K562 (cell line): ENCODE results near the gene FIZ1. TPM values are rescaled to one million over a fixed set of nuclear protein-coding genes. Genes with fewer than 3 reads are reported as not detected.

Source experiments
- HOMEZ ChIP-seq: fragments of 250-450 bp; sonication (Bioruptor Pico); IDR thresholded peaks from 2 replicates; pipeline ENCODE4 v1.4.0; 2020; ENCODE audit warnings: mild to moderate bottlenecking, moderate library complexity
- HOXB6 ChIP-seq: fragments of 250-450 bp; sonication (Bioruptor Pico); IDR thresholded peaks from 2 replicates; pipeline ENCODE4 v1.5.1; 2022; ENCODE audit warnings: mild to moderate bottlenecking, borderline replicate concordance
- KDM4B ChIP-seq, 2 experiments: fragments of 450-650 bp in 1 of 2; sonication (generic) in 1 of 2; IDR thresholded peaks; 2 replicates each; pipeline ENCODE4 v1.6.1; 2016 to 2017; ENCODE audit warnings: borderline replicate concordance in 2 of 2, antibody characterized with exemption in 1 of 2, low read depth in 1 of 2, mild to moderate bottlenecking in 1 of 2
- PHF8 ChIP-seq: fragments of 200-600 bp; sonication (generic); IDR thresholded peaks from 2 replicates; pipeline ENCODE4 v1.6.1; 2012; ENCODE audit warnings: mixed run types, mild to moderate bottlenecking, inconsistent platforms, low read length, moderate library complexity, borderline replicate concordance
- POLR2AphosphoS5 ChIP-seq: IDR thresholded peaks from 2 replicates; pipeline ENCODE4 v1.6.1; 2011; ENCODE audit warnings: mild to moderate bottlenecking, low read depth, low read length, moderate library complexity; ENCODE audit not compliant: control insufficient read depth, insufficient read depth
- POLR2B ChIP-seq: fragments of 450-650 bp; IDR thresholded peaks from 2 replicates; pipeline ENCODE4 v1.6.1; 2018; ENCODE audit warnings: low read depth; ENCODE audit not compliant: partially characterized antibody
- POLR2H ChIP-seq: IDR thresholded peaks from 2 replicates; pipeline ENCODE4 v1.6.1; 2016; ENCODE audit warnings: missing genetic modification characterization, low read depth, mild to moderate bottlenecking, control low read depth, missing compliant biosample characterization, moderate library complexity
- POLR3A ChIP-seq: IDR thresholded peaks from 2 replicates; pipeline ENCODE4 v1.6.1; 2011; ENCODE audit warnings: borderline replicate concordance, mild to moderate bottlenecking, moderate library complexity; ENCODE audit not compliant: insufficient read length, insufficient read depth; ENCODE audit errors: extremely low read depth
- RBM14 ChIP-seq: fragments of 200-400 bp; formaldehyde crosslinking; IDR thresholded peaks from 2 replicates; pipeline ENCODE4 v1.6.1; 2018; ENCODE audit warnings: low read depth, mild to moderate bottlenecking, low read length, moderate library complexity, borderline replicate concordance; ENCODE audit not compliant: insufficient read depth
- SMARCA4 ChIP-seq: fragments of 450-650 bp; IDR thresholded peaks from 2 replicates; pipeline ENCODE4 v1.6.1; 2016
- ZFX ChIP-seq: sonication (generic); formaldehyde crosslinking; IDR thresholded peaks from 2 replicates; pipeline ENCODE4 v1.8.0; 2022; ENCODE audit warnings: mild to moderate bottlenecking, missing genetic modification reagents, moderate library complexity
- ZKSCAN3 ChIP-seq: fragments of 250-450 bp; sonication (Bioruptor Pico); IDR thresholded peaks from 2 replicates; pipeline ENCODE4 v1.4.0; 2020
- ZKSCAN8 ChIP-seq: fragments of 200-800 bp; sonication (Bioruptor generic); IDR thresholded peaks from 2 replicates; pipeline ENCODE4 v1.6.1; 2016; ENCODE audit warnings: missing genetic modification characterization, missing compliant biosample characterization
- ZNF174 ChIP-seq: fragments of 250-450 bp; sonication (Bioruptor Pico); IDR thresholded peaks from 2 replicates; pipeline ENCODE4 v1.4.0; 2020; ENCODE audit warnings: mild to moderate bottlenecking
- ZNF197 ChIP-seq: fragments of 200-800 bp; sonication (Bioruptor generic); IDR thresholded peaks from 2 replicates; pipeline ENCODE4 v1.6.1; 2016; ENCODE audit warnings: low read depth, missing genetic modification characterization, missing compliant biosample characterization
- ZNF217 ChIP-seq: sonication (generic); formaldehyde crosslinking; IDR thresholded peaks from 2 replicates; pipeline ENCODE4 v1.8.0; 2022; ENCODE audit warnings: mild to moderate bottlenecking, missing genetic modification reagents
- ZNF444 ChIP-seq: fragments of 250-450 bp; sonication (Bioruptor Pico); IDR thresholded peaks from 2 replicates; pipeline ENCODE4 v1.4.0; 2020; ENCODE audit warnings: mild to moderate bottlenecking, moderate library complexity
- polyA plus RNA-seq, 8 experiments: library from polyadenylated mRNA; depleted of rRNA in 4 of 8; stranded (reverse) in 5 of 8; unstranded in 3 of 8; fragments of >200 nt; fragmentation: Nextera tagmentation in 2 of 8; fragmentation: Illumina TruSeq in 1 of 8; extraction: Ambion mirVana in 2 of 8; extraction: Trizol in 1 of 8; gene quantifications; 2 replicates each; pipeline versions ENCODE4 v1.2.1 to v1.2.3, GENCODE V29; 2011 to 2014; ENCODE audit warnings: inconsistent platforms in 1 of 8, missing spikeins in 1 of 8
- total RNA-seq, 7 experiments: library from RNA; depleted of rRNA in 6 of 7; stranded (reverse); fragments of >200 nt in 6 of 7; fragmentation: Illumina TruSeq in 2 of 7; extraction: Trizol in 2 of 7; gene quantifications; 2 replicates each; pipeline versions ENCODE4 v1.2.1 to v1.2.3, GENCODE V29; 2011 to 2021; ENCODE audit warnings: low replicate concordance in 1 of 7
- TF ChIP-seq, protein P1 (sequence below): sonication (generic); formaldehyde crosslinking; IDR thresholded peaks from 2 replicates; pipeline ENCODE4 v1.8.0; 2022; ENCODE audit warnings: mild to moderate bottlenecking, missing genetic modification reagents
- TF ChIP-seq, protein P2 (sequence below): sonication (generic); formaldehyde crosslinking; IDR thresholded peaks from 2 replicates; pipeline ENCODE4 v1.8.1; 2023; ENCODE audit warnings: mild to moderate bottlenecking, missing genetic modification reagents

The FIZ1 gene
- total and polyA plus RNA-seq, 9 of the 15 experiments (the other 6 are each of a cell fraction or from before 2014, with no cell fraction given), result 0.79 to 17.5 (median 5.5) TPM

GRCh38 chr19:55598719-55599467, 424 bp downstream of the FIZ1 start (continued):
- TF ChIP-seq POLR3A (no peak), POLR2AphosphoS5 (peak; percentile 66), HOMEZ (CRISPR knock-in tag) (no peak), POLR2B (peak; percentile 54), ZNF174 (CRISPR knock-in tag) (no peak), ZNF217 (no peak), POLR2H (tag) (peak; percentile 80), ZKSCAN3 (CRISPR knock-in tag) (no peak), RBM14 (no peak), ZFX (CRISPR knock-in tag) (peak; percentile 94), ZKSCAN8 (CRISPR knock-in tag) (no peak), ZNF444 (no peak), ZNF197 (no peak), SMARCA4 (no peak), KDM4B (IDR thresholded peaks at IDR 0.05; ENCODE audit: borderline replicate concordance in 2 of 2, low read depth in 1 of 2) (no peak), HOXB6 (CRISPR knock-in tag) (no peak), PHF8 (peak; percentile 67; the same call in 1 of the 2 replicates)
- TF ChIP-seq, protein P1, sequence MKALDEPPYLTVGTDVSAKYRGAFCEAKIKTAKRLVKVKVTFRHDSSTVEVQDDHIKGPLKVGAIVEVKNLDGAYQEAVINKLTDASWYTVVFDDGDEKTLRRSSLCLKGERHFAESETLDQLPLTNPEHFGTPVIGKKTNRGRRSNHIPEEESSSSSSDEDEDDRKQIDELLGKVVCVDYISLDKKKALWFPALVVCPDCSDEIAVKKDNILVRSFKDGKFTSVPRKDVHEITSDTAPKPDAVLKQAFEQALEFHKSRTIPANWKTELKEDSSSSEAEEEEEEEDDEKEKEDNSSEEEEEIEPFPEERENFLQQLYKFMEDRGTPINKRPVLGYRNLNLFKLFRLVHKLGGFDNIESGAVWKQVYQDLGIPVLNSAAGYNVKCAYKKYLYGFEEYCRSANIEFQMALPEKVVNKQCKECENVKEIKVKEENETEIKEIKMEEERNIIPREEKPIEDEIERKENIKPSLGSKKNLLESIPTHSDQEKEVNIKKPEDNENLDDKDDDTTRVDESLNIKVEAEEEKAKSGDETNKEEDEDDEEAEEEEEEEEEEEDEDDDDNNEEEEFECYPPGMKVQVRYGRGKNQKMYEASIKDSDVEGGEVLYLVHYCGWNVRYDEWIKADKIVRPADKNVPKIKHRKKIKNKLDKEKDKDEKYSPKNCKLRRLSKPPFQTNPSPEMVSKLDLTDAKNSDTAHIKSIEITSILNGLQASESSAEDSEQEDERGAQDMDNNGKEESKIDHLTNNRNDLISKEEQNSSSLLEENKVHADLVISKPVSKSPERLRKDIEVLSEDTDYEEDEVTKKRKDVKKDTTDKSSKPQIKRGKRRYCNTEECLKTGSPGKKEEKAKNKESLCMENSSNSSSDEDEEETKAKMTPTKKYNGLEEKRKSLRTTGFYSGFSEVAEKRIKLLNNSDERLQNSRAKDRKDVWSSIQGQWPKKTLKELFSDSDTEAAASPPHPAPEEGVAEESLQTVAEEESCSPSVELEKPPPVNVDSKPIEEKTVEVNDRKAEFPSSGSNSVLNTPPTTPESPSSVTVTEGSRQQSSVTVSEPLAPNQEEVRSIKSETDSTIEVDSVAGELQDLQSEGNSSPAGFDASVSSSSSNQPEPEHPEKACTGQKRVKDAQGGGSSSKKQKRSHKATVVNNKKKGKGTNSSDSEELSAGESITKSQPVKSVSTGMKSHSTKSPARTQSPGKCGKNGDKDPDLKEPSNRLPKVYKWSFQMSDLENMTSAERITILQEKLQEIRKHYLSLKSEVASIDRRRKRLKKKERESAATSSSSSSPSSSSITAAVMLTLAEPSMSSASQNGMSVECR (CRISPR knock-in tag), result no peak
- TF ChIP-seq, protein P2, sequence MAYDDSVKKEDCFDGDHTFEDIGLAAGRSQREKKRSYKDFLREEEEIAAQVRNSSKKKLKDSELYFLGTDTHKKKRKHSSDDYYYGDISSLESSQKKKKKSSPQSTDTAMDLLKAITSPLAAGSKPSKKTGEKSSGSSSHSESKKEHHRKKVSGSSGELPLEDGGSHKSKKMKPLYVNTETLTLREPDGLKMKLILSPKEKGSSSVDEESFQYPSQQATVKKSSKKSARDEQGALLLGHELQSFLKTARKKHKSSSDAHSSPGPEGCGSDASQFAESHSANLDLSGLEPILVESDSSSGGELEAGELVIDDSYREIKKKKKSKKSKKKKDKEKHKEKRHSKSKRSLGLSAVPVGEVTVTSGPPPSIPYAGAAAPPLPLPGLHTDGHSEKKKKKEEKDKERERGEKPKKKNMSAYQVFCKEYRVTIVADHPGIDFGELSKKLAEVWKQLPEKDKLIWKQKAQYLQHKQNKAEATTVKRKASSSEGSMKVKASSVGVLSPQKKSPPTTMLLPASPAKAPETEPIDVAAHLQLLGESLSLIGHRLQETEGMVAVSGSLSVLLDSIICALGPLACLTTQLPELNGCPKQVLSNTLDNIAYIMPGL (CRISPR knock-in tag), result no peak
